ENCODE results near the gene WDFY4.

The WDFY4 gene

GRCh38 chr10:48701941-48702340, 17.3 kb downstream of the WDFY4 start:
- TF ChIP-seq, protein P1, sequence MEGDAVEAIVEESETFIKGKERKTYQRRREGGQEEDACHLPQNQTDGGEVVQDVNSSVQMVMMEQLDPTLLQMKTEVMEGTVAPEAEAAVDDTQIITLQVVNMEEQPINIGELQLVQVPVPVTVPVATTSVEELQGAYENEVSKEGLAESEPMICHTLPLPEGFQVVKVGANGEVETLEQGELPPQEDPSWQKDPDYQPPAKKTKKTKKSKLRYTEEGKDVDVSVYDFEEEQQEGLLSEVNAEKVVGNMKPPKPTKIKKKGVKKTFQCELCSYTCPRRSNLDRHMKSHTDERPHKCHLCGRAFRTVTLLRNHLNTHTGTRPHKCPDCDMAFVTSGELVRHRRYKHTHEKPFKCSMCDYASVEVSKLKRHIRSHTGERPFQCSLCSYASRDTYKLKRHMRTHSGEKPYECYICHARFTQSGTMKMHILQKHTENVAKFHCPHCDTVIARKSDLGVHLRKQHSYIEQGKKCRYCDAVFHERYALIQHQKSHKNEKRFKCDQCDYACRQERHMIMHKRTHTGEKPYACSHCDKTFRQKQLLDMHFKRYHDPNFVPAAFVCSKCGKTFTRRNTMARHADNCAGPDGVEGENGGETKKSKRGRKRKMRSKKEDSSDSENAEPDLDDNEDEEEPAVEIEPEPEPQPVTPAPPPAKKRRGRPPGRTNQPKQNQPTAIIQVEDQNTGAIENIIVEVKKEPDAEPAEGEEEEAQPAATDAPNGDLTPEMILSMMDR (IDR thresholded peaks at IDR 0.05): no peak

DNA sequence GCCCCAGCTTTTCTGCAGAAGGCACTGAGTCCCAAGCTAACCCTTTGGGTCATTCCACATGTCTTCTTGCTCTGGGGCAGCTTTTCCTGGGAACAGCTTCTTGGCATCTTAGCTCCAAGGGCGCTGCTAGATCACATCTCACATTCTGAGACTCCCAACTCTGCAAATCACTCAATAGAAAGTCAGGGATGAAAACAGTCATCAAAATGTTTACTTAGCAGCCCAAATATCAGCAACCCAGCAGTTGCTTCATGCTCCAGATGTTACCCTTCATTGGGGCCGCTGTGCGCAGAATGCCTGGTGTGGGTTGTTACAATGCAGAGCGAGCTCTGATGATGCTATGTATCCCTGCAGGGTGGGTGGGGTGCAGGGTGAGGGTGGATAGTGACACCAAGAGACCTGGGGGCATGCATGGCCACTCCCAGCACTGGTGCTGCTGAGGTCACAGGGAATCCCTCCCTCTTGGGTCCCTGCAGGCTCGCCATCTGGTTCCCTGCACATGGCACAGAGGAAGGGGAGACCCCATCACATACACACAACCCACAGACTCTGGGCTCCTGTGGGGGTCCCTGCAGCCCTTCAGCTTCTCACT, 19.0 kb downstream of the WDFY4 start:
- TF ChIP-seq, protein P1 (IDR thresholded peaks at IDR 0.05): no peak

GRCh38 chr10:48704156-48704555, 19.5 kb downstream of the WDFY4 start:
- TF ChIP-seq, protein P1 (IDR thresholded peaks at IDR 0.05): no peak

DNA sequence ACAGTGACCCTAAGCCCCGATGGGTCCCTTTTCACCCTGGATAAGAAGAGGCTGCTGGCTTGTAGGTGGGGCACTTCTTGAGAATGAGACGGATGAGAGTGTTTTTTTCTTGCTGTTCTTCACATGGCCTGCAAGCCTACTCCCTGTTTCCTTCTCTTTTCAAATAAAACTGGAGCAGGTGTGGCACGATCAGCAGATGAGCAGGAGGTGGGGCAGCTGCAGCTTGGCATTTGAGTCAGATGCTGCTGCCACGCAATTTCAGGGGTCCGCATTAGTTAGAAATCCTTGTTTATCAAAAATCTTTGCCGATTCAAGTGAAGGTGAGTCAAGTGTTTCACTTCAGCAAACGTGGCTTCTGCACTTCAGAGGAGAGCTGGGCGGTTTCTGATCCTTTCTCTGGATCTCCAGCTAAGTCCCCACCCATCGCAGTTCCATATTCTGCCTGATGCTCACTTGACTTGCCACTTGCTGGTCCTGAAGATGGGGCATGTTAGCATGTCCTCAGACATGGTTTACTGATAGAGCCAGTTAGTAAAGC, 20.8 kb downstream of the WDFY4 start:
- TF ChIP-seq, protein P1 (IDR thresholded peaks at IDR 0.05): no peak

GRCh38 chr10:48707472-48707871, 22.8 kb downstream of the WDFY4 start:
- TF ChIP-seq, protein P1 (IDR thresholded peaks at IDR 0.05): no peak

- TF ChIP-seq, protein P1 (IDR thresholded peaks at IDR 0.05): no peak
Observed at GRCh38 chr10:48708144-48708543, 23.5 kb downstream of the WDFY4 start.

DNA sequence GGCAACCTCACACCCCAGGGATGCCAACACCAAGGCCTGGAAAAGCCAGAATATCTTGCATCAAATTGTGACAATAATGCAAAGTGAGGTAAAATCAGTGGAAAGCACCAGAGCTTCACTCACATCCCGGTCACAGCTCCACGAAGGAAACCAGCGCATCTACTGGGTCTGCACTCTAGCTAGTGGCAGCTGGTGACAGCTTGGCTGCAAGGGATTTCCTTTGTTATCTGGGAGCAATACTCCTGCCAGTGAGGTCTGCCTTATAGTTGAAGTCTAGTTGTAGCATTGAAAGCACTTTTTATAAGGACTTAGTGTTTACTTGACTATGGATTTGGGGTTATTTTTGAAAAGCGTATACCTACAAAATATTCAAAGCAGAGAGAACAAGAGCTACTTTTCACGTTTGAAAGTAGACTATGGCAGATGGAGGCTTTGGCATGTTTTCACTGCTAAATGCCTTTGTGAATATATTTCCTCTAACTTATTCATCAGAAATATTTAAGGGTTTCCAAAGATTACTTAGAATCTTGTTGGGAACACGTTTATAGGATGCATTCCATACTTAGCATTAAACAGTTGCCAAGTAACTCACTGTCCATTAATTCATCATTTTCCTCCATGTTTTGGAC, 26.1 kb downstream of the WDFY4 start:
- TF ChIP-seq, protein P1 (IDR thresholded peaks at IDR 0.05): no peak

All from LNCAP (cell line).